HG02642 (cell line): ENCODE measurements around the gene SPATA24.
"Not testable (repeated sequence)": the region's sequence is repeated elsewhere in the genome, so short reads cannot be mapped to it uniquely, and the experiment has no call there.

Source experiments
- ATAC-seq: cut with Tn5 transposase; IDR thresholded peaks from one replicate; pipeline ENCODE4 v1.9.1; 2021; ENCODE audit warnings: mild to moderate bottlenecking; ENCODE audit not compliant: unreplicated experiment, poor library complexity

Gene SPATA24

DNA sequence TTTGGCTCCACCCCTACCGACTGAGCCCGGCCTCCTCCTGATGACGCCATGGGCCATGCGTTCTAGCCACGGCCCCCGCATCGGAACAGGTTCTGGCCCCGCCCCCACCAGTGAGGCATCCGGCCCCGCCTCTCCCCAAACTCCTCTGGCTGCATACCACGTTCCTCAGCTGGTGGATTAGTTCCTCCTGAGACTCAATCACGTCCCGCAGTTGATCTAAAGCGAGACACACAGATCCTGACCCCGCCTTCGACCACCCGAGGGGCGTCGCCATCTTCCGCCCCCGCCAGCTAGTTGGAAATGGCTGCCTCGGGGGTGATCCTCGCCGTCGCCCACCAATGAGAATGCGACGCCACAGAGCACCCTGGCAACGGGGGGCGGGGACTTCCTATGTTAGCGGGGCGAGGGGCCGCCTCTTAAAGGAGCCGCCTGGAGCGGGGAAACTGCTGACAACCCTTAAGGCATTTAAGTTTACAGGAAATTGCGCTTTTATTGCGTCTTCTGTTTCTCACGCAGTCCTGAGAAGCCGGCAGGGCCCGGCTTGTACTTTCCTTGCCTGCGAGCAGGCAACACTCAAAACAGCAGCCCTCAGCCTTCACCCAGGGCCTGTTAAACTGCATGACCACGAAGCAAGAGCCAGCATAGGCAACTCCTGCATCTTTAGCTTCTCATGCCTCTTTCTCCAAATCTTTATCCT lies at the start of gene SPATA24:
SPATA24 (minus strand) TSS at position 303 of the 697 bp plus-strand sequence; CDS start at position 274, 29 bp downstream.
- ATAC-seq, result peak; percentile 88

GRCh38 chr5:139451878-139452660 lies 48.2 kb upstream of the SPATA24 start:
- ATAC-seq, result no peak

GRCh38 chr5:139451176-139451575 lies 47.3 kb upstream of the SPATA24 start:
- ATAC-seq, result no peak

DNA sequence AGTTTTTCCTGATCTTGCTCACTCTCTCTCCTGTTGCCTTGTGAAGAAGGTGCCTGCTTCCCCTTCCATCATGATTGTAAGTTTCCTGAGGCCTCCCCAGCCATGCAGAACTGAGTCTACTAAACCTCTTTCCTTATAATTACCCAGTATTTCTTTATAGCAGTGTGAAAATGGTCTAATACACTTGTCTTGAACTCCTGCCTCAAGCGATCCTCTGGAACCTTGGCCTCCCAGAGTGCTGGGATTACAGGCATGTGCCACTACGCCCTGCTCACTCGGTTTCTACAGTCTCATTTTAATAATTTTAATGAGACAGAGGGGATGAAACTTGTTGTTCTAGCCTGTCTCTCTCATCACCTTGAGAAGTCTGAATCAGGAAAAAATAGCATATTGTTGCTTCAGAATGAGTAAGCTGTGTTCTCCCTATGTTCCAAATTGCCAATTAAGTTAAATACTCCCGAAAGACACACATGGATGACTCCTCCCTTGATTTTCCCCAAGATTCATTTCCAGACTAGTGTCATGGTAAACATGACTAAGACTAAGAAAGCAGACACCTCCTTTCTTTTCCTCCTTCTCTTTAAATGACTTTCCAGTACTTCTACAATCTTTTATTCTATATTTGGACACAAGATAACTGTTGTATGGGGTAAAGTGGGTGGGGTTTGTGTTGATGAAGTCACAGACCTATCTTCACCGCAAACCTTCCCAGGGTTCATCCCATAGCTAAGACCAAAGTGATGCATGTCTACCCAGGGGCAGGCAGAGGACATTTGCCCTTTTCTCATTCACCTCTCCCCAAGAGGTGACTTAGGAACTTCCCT lies 43.3 kb upstream of the SPATA24 start:
- ATAC-seq, result peak; percentile 72

DNA sequence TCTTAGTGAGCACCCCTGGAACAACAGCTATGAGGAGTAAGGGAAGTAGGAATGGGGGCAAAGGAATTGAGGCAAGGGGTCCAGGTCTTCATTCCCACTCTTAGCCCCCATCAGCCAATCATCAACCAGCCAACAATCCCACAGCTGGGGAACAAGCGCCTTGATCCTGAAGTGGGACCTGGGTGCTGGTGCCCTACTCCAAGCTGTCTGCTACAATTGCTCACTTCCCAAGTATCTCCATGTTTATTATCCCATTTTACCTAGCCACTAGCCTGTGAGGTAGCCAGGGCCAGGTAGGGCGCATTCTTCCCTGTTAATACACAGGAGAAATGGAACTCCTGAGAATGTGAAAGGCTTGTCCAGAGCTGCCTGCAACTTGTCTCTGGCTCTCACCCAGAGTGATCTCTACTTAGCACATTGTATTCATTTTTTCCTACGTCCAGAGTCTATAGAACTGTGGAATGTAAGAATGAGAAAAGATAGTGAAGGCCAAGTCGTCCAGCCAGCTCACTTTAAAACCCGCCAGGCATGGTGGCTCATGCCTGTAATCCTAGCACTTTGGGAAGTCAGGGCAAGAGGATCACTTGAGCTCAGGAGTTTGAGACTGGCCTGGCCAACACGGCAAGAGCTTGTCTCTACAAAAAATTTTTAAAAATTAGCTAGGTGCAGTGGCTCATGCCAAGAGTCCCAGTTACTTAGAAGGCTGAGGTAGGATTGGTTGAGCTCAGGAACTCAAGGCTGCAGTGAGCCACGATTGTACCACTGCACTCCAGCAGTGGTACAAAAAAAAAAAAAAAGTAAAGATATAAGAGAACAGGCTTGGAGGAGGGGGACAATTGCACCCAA lies 41.7 kb upstream of the SPATA24 start:
- ATAC-seq, result no peak

DNA sequence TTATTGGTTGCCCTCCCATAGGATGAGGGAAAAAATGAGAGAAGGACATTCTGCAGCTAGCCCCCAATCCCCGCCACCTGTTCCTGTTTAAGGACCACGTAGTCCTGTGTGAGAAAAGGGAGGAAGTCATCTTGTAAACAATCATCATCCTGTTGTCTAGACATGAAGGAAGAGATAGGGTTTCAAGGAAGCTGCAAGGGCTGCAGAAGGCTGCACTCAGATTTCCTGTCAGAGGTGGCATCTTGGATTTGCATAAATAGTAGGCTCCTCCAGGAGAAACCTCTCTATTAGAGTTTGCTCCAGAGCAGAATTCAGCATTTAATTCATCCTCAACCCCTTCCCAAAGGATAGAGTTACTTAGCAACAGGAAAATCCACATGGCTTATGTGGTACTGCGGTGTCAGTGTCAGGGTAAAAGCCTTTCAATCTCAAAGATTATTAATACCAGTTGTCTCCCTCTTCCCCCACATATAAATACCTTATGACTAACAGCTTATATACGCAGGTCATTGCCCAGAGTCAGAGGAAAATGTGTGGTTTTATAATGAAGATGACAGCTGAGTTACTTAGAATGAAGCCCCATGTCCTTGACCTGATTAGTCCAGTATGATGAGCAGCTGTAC lies 40.1 kb upstream of the SPATA24 start:
- ATAC-seq, result no peak

GRCh38 chr5:139440416-139440815 lies 36.5 kb upstream of the SPATA24 start:
- ATAC-seq, result not testable (repeated sequence)

GRCh38 chr5:139439013-139439903 lies 35.4 kb upstream of the SPATA24 start, which contains the start of gene DNAJC18:
DNAJC18 (minus strand) TSS chr5:139439525; CDS start chr5:139439445, 80 bp downstream.
- peak; percentile 95 for ATAC-seq

- ATAC-seq, result no peak
Observed at GRCh38 chr5:139438707-139439012, 34.8 kb upstream of the SPATA24 start.

GRCh38 chr5:139435676-139436075 lies 31.8 kb upstream of the SPATA24 start:
- ATAC-seq, result no peak

DNA sequence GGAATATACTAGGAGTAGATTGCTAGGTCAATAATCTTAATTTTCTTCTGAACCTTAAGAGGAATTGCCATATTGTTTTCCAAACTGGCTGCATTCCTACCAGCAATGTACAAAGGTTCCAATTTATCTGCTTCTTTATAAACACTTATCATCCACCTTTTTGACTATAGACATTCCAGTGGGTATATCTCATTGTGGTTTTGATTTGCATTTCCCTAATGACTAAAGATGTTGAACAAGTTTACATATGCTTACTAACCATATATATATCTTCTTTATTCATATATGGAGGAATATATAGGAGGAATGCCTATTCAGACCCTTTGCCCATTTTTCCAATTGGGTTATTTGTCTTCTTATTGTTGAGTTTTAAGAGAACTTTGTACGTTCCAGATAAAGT lies 27.8 kb upstream of the SPATA24 start:
- no peak for ATAC-seq

DNA sequence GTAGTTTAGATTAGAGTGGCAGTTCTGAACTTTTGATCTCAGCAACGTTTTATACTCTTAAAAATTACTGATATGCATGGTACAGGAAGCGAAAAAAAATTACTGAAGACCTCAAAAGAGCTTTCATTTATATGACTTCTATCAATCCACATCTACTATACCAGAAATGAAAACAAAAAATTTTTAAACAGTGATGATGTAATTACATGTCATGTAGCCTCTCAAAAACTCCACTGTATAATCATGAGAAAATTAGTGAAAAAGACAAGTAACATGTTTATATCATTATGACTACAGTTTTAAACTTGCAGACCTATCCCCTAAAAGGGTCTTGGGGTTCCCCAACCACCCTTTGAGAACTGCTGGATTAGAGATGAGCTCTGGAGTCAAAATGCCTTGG lies 26.1 kb upstream of the SPATA24 start:
- ATAC-seq, result no peak

DNA sequence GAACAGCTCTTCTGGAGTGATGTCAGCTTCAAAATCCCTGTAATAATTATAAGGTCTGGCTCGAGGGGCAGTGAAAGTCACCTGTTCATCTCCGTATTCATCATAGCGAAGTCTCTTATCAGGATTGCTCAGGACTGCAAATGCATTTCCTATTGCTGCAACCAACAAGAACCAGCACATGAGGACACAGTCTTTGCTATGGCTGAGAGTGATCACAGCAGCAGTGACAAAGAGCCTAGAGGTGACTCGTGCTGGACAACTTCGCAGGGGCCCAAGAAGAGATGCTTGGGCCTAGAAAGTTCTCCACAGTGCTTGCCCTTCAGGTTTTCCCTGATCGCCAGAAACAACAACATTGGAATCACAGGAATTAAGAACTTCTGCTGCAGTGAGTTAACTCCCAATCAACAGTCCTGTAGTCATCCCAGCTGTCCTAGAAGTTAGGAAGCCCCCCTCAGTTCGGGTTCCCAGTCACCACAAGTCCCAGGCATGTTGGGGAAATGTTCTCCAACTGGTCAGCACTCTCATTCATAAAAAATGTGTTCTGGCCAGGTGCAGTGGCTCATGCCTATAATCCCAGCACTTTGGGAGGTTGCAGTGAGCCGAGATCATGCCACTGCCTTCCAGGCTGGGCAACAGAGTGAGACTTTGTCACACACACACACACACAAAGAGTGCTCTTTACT lies 22.5 kb upstream of the SPATA24 start:
- ATAC-seq, result no peak

DNA sequence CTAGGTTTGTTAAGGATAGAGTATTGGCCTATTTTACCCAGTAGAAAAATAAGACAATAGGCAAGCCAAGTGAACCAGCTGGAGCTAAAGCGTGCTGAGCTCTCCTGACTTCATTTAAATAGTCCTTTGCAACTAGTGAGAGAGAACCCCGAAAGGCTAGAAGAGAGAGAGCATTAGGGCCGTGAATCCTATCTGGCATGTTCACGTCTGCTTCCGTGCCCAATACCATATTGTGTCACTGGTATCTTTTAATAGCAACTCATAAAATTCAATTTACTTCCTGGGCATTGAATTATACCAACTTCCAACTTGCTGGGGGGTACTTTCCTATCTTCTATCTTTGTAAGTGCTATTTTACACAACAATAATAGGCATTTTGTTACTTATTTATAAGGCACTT lies 21.6 kb upstream of the SPATA24 start:
- ATAC-seq, result no peak

- peak; percentile 66 for ATAC-seq
Observed at GRCh38 chr5:139422307-139422893, 18.5 kb upstream of the SPATA24 start.

DNA sequence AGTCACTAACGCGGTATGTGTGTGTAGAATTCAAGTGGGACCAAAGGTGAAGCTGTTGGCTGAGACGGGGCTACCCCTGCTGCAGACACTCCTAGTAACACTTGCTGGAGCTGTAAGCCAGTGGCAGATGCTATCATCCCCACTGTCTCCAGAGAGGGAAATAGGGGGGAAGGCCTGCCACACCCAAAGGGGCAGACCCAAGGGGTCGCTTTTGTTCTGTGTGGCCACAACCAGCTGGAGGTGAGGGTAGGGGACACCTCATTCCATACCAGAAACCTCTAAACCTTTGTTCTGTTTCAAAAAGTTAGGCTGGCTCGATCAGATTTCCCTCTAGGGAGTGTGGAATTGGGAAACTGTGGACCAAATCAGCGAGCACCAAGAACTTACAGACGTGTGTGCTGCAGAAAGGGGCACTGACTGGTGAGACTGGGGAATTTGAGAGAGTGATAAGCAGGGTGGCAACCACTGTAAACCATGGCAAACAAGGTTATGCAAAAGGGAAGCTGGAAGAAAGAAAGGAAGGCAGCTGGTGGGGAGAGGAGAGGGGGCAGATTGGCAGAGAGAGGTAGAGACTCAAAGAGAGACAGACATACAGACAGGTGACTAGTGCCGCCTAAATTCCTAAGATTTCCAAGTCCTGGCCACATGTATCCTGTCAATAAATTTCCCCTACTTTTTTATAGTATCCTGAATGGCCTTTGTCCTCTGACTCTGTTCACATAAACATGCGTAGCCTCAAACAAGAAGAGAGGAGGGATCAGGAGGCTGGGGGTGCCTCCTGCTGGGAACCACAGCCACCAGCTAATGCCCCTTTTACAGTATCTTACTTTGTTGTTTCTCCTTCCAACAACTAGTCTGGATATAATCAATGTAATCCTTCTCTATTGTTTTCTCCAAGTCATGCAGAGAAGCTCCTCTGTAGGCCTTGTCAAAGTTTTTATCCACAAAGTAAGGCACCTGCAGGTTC lies 15.6 kb upstream of the SPATA24 start:
- no peak for ATAC-seq

DNA sequence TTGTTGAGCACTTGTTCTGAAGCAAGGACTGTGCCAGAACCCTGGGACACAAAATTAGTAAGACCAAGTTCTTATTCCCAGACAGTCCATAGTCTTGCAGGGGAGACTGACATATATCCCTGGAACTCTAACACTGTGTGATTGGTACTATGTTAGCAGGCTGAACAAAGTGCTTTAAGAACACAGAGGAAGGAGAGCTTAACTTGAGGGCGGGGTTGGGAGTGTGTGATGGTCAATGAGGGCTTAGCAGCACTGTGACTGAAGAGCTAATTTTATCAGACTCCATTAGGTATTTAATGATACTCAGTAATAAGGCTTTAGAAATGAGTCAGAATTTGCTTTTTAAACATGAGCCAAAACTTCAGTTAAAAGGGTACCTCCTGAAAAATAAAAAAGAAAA lies 14.9 kb upstream of the SPATA24 start:
- ATAC-seq, result no peak
